ENCODE data around the gene COL11A1.
"Not testable (repeated sequence)": the region's sequence is repeated elsewhere in the genome, so short reads cannot be mapped to it uniquely, and the experiment has no call there.

COL11A1 gene

GRCh38 chr1:103025858-103026409, 82.4 kb downstream of the COL11A1 start:
- TF ChIP-seq ZNF274 (IDR thresholded peaks at IDR 0.05; ENCODE audit: low read depth, low read length) = no peak
- no peak overlapping the region for H3K4me3 ChIP-seq (ENCODE audit: low read length)

- H3K4me3 ChIP-seq (ENCODE audit: low read length) = no peak overlapping the region
- no peak for TF ChIP-seq ZNF274 (IDR thresholded peaks at IDR 0.05; ENCODE audit: low read depth, low read length)
Observed at GRCh38 chr1:103024051-103024450, 84.3 kb downstream of the COL11A1 start.

GRCh38 chr1:103002005-103002404, 106.3 kb downstream of the COL11A1 start:
- TF ChIP-seq ZNF274 (IDR thresholded peaks at IDR 0.05; ENCODE audit: low read depth, low read length) = no peak
- no peak overlapping the region for H3K4me3 ChIP-seq (ENCODE audit: low read length)

- TF ChIP-seq ZNF274 (IDR thresholded peaks at IDR 0.05; ENCODE audit: low read depth, low read length) = no peak
- H3K4me3 ChIP-seq (ENCODE audit: low read length) = no peak overlapping the region
Observed at GRCh38 chr1:102978874-102979273, 129.4 kb downstream of the COL11A1 start.

GRCh38 chr1:102977292-102977691, 131.0 kb downstream of the COL11A1 start:
- no peak for TF ChIP-seq ZNF274 (IDR thresholded peaks at IDR 0.05; ENCODE audit: low read depth, low read length)
- H3K4me3 ChIP-seq (ENCODE audit: low read length) = no peak overlapping the region

- TF ChIP-seq ZNF274 (IDR thresholded peaks at IDR 0.05; ENCODE audit: low read depth, low read length) = no peak
- H3K4me3 ChIP-seq (ENCODE audit: low read length) = no peak overlapping the region
Observed at GRCh38 chr1:102970496-102971078, 137.7 kb downstream of the COL11A1 start.

- TF ChIP-seq ZNF274 (IDR thresholded peaks at IDR 0.05; ENCODE audit: low read depth, low read length) = no peak
- H3K4me3 ChIP-seq (ENCODE audit: low read length) = no peak overlapping the region
Observed at GRCh38 chr1:102967786-102968185, 140.5 kb downstream of the COL11A1 start.

- no peak overlapping the region for H3K4me3 ChIP-seq (ENCODE audit: low read length)
- TF ChIP-seq ZNF274 (IDR thresholded peaks at IDR 0.05; ENCODE audit: low read depth, low read length) = no peak
Observed at GRCh38 chr1:102961549-102961948, 146.8 kb downstream of the COL11A1 start.

GRCh38 chr1:102954576-102954975, 153.7 kb downstream of the COL11A1 start:
- no peak for TF ChIP-seq ZNF274 (IDR thresholded peaks at IDR 0.05; ENCODE audit: low read depth, low read length)

GRCh38 chr1:102952400-102952799, 155.9 kb downstream of the COL11A1 start:
- no peak for TF ChIP-seq ZNF274 (IDR thresholded peaks at IDR 0.05; ENCODE audit: low read depth, low read length)
- H3K4me3 ChIP-seq (ENCODE audit: low read length) = no peak overlapping the region

More at GRCh38 chr1:102954576-102954975, 153.7 kb downstream of the COL11A1 start:
- H3K4me3 ChIP-seq (ENCODE audit: low read length) = no peak overlapping the region

GRCh38 chr1:102942324-102942723, 166.0 kb downstream of the COL11A1 start:
- TF ChIP-seq ZNF274 (IDR thresholded peaks at IDR 0.05; ENCODE audit: low read depth, low read length) = no peak
- H3K4me3 ChIP-seq (ENCODE audit: low read length) = no peak overlapping the region

- TF ChIP-seq ZNF274 (IDR thresholded peaks at IDR 0.05; ENCODE audit: low read depth, low read length) = no peak
- no peak overlapping the region for H3K4me3 ChIP-seq (ENCODE audit: low read length)
Observed at GRCh38 chr1:102941366-102941947, 166.9 kb downstream of the COL11A1 start.

GRCh38 chr1:102937401-102937800, 170.9 kb downstream of the COL11A1 start:
- no peak for TF ChIP-seq ZNF274 (IDR thresholded peaks at IDR 0.05; ENCODE audit: low read depth, low read length)
- H3K4me3 ChIP-seq (ENCODE audit: low read length) = no peak overlapping the region

- not testable (repeated sequence) for H3K4me3 ChIP-seq (ENCODE audit: low read length)
Observed at GRCh38 chr1:102933362-102933761, 175.0 kb downstream of the COL11A1 start.

GRCh38 chr1:102919659-102920058, 188.7 kb downstream of the COL11A1 start:
- no peak for TF ChIP-seq ZNF274 (IDR thresholded peaks at IDR 0.05; ENCODE audit: low read depth, low read length)
- no peak overlapping the region for H3K4me3 ChIP-seq (ENCODE audit: low read length)
